ENCODE measurements around the gene TMEM94.

DNA sequence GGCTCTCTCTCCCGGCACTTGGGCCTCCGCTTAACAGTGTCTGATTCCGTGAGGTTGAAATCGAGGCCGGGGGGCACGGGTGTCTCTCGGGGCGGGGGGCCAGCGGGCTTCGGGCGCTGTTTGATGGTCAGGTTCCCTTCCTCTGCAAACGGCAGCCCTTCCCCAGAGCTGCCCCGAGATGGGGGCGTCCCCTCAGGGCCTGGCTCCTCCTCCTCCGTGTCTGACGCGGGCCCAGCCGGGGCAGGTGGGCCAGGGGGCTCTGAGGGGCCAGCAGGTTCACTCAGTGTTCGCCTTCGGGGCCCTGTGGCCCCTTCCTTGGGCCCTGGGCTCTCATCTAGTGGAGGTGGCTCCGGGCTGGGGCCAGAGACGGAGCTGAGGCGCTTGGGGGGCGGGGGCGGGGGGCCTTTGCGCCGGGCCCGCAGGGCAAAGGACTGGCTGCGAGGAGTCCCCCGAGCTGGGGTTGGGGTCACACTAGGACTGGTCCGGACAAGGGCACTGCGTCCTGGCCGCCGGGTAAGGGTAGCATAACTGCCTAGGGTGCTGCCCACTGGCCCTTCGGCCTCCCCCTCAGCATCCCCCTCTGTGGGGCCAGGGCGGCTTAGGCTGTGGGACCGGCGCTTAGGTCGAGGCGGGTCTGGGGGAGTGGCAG is 45.8 kb downstream of the TMEM94 start:
- TF ChIP-seq POLR2A (IDR thresholded peaks at IDR 0.05) (no peak), EP300 (IDR thresholded peaks at IDR 0.05) (no peak), POLR2AphosphoS5 (IDR thresholded peaks at IDR 0.05) (no peak)
- TF ChIP-seq, protein P1, sequence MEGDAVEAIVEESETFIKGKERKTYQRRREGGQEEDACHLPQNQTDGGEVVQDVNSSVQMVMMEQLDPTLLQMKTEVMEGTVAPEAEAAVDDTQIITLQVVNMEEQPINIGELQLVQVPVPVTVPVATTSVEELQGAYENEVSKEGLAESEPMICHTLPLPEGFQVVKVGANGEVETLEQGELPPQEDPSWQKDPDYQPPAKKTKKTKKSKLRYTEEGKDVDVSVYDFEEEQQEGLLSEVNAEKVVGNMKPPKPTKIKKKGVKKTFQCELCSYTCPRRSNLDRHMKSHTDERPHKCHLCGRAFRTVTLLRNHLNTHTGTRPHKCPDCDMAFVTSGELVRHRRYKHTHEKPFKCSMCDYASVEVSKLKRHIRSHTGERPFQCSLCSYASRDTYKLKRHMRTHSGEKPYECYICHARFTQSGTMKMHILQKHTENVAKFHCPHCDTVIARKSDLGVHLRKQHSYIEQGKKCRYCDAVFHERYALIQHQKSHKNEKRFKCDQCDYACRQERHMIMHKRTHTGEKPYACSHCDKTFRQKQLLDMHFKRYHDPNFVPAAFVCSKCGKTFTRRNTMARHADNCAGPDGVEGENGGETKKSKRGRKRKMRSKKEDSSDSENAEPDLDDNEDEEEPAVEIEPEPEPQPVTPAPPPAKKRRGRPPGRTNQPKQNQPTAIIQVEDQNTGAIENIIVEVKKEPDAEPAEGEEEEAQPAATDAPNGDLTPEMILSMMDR (IDR thresholded peaks at IDR 0.05), result no peak
